ENCODE data around the gene CD274. TPM values are rescaled to one million over a fixed set of nuclear protein-coding genes. Genes with fewer than 3 reads are reported as not detected.

The CD274 gene
- total RNA-seq, 1 experiment from 2014 or later: 0.62 TPM

DNA sequence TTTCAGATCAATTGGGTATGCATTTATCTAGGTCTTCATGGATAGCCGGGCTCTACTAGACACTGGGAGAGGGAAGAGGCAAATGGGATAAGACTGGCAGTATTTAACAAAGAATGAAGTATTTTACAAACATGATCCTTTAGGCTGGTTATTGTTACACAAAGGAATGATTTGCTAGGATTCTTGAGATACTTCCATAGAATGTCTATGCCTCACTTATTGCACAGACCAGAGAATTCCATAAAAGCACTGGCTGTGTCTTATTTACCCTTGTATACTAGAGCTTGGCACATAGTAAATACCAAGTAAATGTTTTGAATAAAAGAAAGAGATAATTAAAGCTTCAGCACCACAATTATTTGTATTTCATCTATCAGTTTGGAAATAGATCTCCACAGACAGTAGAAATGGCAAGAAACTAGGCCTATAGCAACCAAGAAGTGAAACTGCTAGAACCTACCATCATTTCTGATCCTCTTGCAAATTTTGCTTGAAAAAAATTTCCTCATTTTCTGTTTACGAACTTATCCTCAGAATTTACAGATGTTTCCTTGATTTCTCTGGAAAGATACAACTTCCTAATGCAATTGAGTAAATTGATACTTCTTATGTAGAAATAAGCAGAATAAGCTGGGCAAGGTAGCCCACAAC is 63.7 kb downstream of the CD274 start:
- no peaks in the 10 kb centered on the region for H3K27me3 ChIP-seq (replicated peaks; ENCODE audit: insufficient read depth, low read depth, low read length, poor library complexity)
- H3K9me3 ChIP-seq (ENCODE audit: low read depth, low read length, poor library complexity, severe bottlenecking): no peaks in the 10 kb centered on the region
- ChIA-PET CTCF (no interaction called here), POLR2A (ENCODE audit: low non-redundant PET) (no interaction called here)
- H3K4me3 ChIP-seq (ENCODE audit: low read depth, low read length, poor library complexity, severe bottlenecking): no peak overlapping the region
- H3K36me3 ChIP-seq (ENCODE audit: insufficient read depth, low read length, poor library complexity, severe bottlenecking): no peaks in the 10 kb centered on the region
- TF ChIP-seq CTCF (conservative IDR thresholded peaks at IDR 0.05; ENCODE audit: low read depth, low read length) (no peak), EZH2 (IDR thresholded peaks at IDR 0.05; ENCODE audit: borderline replicate concordance, low read depth, low read length, poor library complexity, severe bottlenecking) (no peak)
- no peak overlapping the region for H3K27ac ChIP-seq (ENCODE audit: low read depth, low read length, poor library complexity, severe bottlenecking)
- intact Hi-C loops (cut with micrococcal nuclease; ENCODE audit: unreplicated experiment): no loop called here
- no TSS peak for BruUV-seq (replicated peaks)
- H3K4me1 ChIP-seq (ENCODE audit: insufficient read depth, low read length, poor library complexity, severe bottlenecking): peaks cover 8% of the 10 kb centered on the region
- no peak for DNase-seq (ENCODE audit: low spot score)

GRCh38 chr9:5514617-5515260 is 64.4 kb downstream of the CD274 start:
- DNase-seq (ENCODE audit: low spot score): no peak
- no TSS peak for BruUV-seq (replicated peaks)
- ChIA-PET CTCF (no interaction called here), POLR2A (ENCODE audit: low non-redundant PET) (no interaction called here)
- H3K27me3 ChIP-seq (replicated peaks; ENCODE audit: insufficient read depth, low read depth, low read length, poor library complexity): no peaks in the 10 kb centered on the region
- no peak for TF ChIP-seq EZH2 (IDR thresholded peaks at IDR 0.05; ENCODE audit: borderline replicate concordance, low read depth, low read length, poor library complexity, severe bottlenecking)
- no peak for TF ChIP-seq CTCF (conservative IDR thresholded peaks at IDR 0.05; ENCODE audit: low read depth, low read length)
- peaks cover 8% of the 10 kb centered on the region for H3K4me1 ChIP-seq (ENCODE audit: insufficient read depth, low read length, poor library complexity, severe bottlenecking)
- H3K36me3 ChIP-seq (ENCODE audit: insufficient read depth, low read length, poor library complexity, severe bottlenecking): no peaks in the 10 kb centered on the region
- H3K9me3 ChIP-seq (ENCODE audit: low read depth, low read length, poor library complexity, severe bottlenecking): no peaks in the 10 kb centered on the region
- no peak overlapping the region for H3K4me3 ChIP-seq (ENCODE audit: low read depth, low read length, poor library complexity, severe bottlenecking)
- no peak overlapping the region for H3K27ac ChIP-seq (ENCODE audit: low read depth, low read length, poor library complexity, severe bottlenecking)
- intact Hi-C loops (cut with micrococcal nuclease; ENCODE audit: unreplicated experiment): no loop called here

DNA sequence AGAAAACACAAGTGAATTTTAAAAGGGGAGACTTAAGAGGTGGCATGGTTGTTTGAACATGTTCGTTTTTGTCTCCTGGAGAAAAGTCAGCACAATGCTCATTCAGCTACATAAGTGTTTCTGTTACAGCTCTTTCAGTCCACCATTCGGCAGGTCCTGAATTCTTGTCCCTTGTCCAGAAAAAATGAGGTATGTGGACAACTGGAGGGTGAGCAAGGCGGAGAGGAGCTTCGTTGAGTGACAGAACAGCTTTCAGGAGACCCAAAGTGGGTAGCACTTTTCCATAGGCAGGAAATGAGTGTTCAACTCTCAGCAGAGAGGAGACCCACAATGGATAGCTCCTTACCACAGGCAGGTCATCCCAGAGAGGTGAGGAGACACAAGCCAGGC is 64.9 kb downstream of the CD274 start:
- BruUV-seq (replicated peaks): no TSS peak
- ChIA-PET POLR2A (ENCODE audit: low non-redundant PET) (no interaction called here), CTCF (no interaction called here)
- H3K27me3 ChIP-seq (replicated peaks; ENCODE audit: insufficient read depth, low read depth, low read length, poor library complexity): no peaks in the 10 kb centered on the region
- no peak overlapping the region for H3K27ac ChIP-seq (ENCODE audit: low read depth, low read length, poor library complexity, severe bottlenecking)
- no peaks in the 10 kb centered on the region for H3K9me3 ChIP-seq (ENCODE audit: low read depth, low read length, poor library complexity, severe bottlenecking)
- H3K4me1 ChIP-seq (ENCODE audit: insufficient read depth, low read length, poor library complexity, severe bottlenecking): peaks cover 7% of the 10 kb centered on the region
- H3K4me3 ChIP-seq (ENCODE audit: low read depth, low read length, poor library complexity, severe bottlenecking): no peak overlapping the region
- no peak for DNase-seq (ENCODE audit: low spot score)
- intact Hi-C loops (cut with micrococcal nuclease; ENCODE audit: unreplicated experiment): no loop called here
- no peaks in the 10 kb centered on the region for H3K36me3 ChIP-seq (ENCODE audit: insufficient read depth, low read length, poor library complexity, severe bottlenecking)
- TF ChIP-seq EZH2 (IDR thresholded peaks at IDR 0.05; ENCODE audit: borderline replicate concordance, low read depth, low read length, poor library complexity, severe bottlenecking) (no peak), CTCF (conservative IDR thresholded peaks at IDR 0.05; ENCODE audit: low read depth, low read length) (no peak)

All from A673 (cell line).